SK-N-MC (cell line): ENCODE results near the gene CCNA1.

ENCODE experiments used
- EZH2 ChIP-seq: fragments of 200-600 bp; sonication (generic); IDR thresholded peaks from one replicate; pipeline ENCODE4 v1.6.1; 2017; ENCODE audit warnings: antibody characterized with exemption
- POLR2AphosphoS5 ChIP-seq: IDR thresholded peaks from 2 replicates; pipeline ENCODE4 v1.6.1; 2012; ENCODE audit warnings: mild to moderate bottlenecking, low read depth, low read length, borderline replicate concordance

DNA sequence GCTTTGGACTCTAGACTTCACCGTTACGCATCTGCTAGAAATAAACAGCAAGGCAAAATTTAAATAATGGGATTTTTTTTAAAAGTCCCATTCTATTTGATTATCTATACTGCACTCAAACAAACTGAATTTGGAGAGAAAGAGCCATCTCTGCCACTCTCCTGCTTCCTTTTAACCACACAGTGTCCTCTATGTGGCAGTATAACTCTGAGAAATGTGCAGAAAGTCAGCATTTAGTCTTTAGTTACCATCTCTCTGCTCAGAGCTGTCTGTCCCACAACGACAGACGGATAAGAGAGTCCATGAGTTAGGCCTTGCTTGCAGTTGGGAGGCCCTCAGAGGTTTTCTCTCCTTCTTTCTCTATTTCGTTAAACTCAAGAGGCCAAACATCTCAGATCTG, 21.2 kb downstream of the CCNA1 start:
- TF ChIP-seq EZH2 (no peak), POLR2AphosphoS5 (no peak)
